ENCODE results near the gene TPD52L1.

GRCh38 chr6:125188594-125189203, 35.1 kb downstream of the TPD52L1 start:
- TF ChIP-seq CTCF (IDR thresholded peaks at IDR 0.05) = no peak
- no peak for TF ChIP-seq POLR2A (IDR thresholded peaks at IDR 0.05)
